Measurements from ENCODE around the gene ANP32E. TPM values are rescaled to one million over a fixed set of nuclear protein-coding genes. Genes with fewer than 3 reads are reported as not detected.

The ANP32E gene
- total and polyA plus RNA-seq, 2 of the 8 experiments (the other 6 are each of a cell fraction or from before 2014, with no cell fraction given) = 20.7 to 123 TPM

DNA sequence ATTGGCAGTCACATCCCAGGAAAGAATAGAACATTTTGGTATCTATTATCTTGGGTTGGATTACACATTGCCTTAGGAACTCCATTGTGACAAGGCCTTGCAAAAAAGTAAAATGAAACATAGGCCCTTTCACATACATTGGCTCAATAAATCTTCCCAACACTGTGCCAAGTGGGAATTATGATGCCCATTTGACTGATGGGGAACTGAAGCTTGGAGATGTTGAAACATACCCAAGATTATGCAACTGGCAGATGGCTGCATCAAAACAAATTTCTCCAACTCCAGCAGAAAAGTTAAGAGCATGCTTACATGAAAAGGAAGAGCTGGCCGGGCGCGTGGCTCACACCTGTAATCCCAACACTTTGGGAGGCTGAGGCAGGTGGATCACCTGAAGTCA is 59.3 kb downstream of the ANP32E start:
- ChIA-PET POLR2A (ENCODE audit: partially characterized antibody) (interaction anchor here (1.6 to 2.6 kb wide), 3 partner anchors 11 to 289 kb away, joined by 5 to 7 read pairs (median 7); a partner anchor contains a TSS), CTCF (ENCODE audit: partially characterized antibody) (interaction anchor here (1.0 to 3.4 kb wide), 4 partner anchors 10 to 215 kb away, joined by 3 to 43 read pairs (median 4); no protein-coding TSS in a partner anchor)
- DNase-seq (ENCODE audit: low read depth in 1 of 2, low spot score in 2 of 2) (no peak), FAIRE-seq (no peak)
- Histone ChIP-seq H2AK5ac (ENCODE audit: low read depth, low read length) (no peak overlapping the region), H2BK120ac (replicated peaks; ENCODE audit: low read depth, low read length) (no peak overlapping the region), H3K23me2 (ENCODE audit: low read depth, low read length) (no peaks in the 10 kb centered on the region), H2AFZ (ENCODE audit: low read length) (no peak overlapping the region), H4K20me1 (replicated peaks in 1 of 2; ENCODE audit: control insufficient read depth in 1 of 2, insufficient read depth in 2 of 2, low read length in 2 of 2) (no peaks in the 10 kb centered on the region), H4K8ac (ENCODE audit: extremely low read depth, insufficient read depth, low read length) (no peak overlapping the region), H3K18ac (ENCODE audit: extremely low read depth, low read length) (no peak overlapping the region), H3K27ac (ENCODE audit: low read depth, low read length) (no peak overlapping the region), H3K56ac (replicated peaks; ENCODE audit: insufficient read length, low read depth, low read length) (no peak overlapping the region), H3K14ac (ENCODE audit: insufficient read length) (no peak overlapping the region), H2BK15ac (ENCODE audit: low read length) (no peak overlapping the region), H3K36me3 (ENCODE audit: control insufficient read depth in 2 of 4, insufficient read depth in 4 of 4, low read length in 3 of 4) (no peaks in the 10 kb centered on the region), H3K4ac (replicated peaks; ENCODE audit: insufficient read length, low read depth, low read length) (no peak overlapping the region), H3K79me2 (ENCODE audit: control insufficient read depth in 1 of 2, insufficient read depth in 2 of 2, low read length in 2 of 2) (no peaks in the 10 kb centered on the region), H3K4me2 (ENCODE audit: insufficient read depth in 1 of 2, low read depth in 2 of 2, low read length in 2 of 2) (no peak overlapping the region), H4K91ac (replicated peaks; ENCODE audit: insufficient read length, low read length) (no peak overlapping the region), H3K9me3 (ENCODE audit: insufficient read depth in 2 of 2, low read depth in 1 of 2, low read length in 1 of 2) (no peaks in the 10 kb centered on the region), H3K79me1 (ENCODE audit: low read depth, low read length) (no peaks in the 10 kb centered on the region), H2BK12ac (ENCODE audit: low read depth, low read length) (no peak overlapping the region), H2BK20ac (ENCODE audit: low read length) (no peak overlapping the region), H3K23ac (ENCODE audit: insufficient read length) (no peak overlapping the region), H3K4me3 (ENCODE audit: extremely low read depth in 1 of 4, insufficient read depth in 2 of 4, low read depth in 3 of 4, low read length in 4 of 4) (no peak overlapping the region), H3K27me3 (replicated peaks in 1 of 4; ENCODE audit: control insufficient read depth in 3 of 4, extremely low read depth in 1 of 4, insufficient read depth in 3 of 4, low read length in 3 of 4) (no peaks in the 10 kb centered on the region), H2BK5ac (ENCODE audit: low read depth, low read length) (no peak overlapping the region), H4K5ac (ENCODE audit: insufficient read length, low read depth, low read length) (no peak overlapping the region), H3K9ac (replicated peaks in 1 of 4; ENCODE audit: extremely low read depth in 1 of 4, low read depth in 3 of 4, low read length in 3 of 4) (no peak overlapping the region), H3K4me1 (replicated peaks in 1 of 4; ENCODE audit: control insufficient read depth in 3 of 4, insufficient read depth in 4 of 4, low read length in 3 of 4) (no peaks in the 10 kb centered on the region)
- TF ChIP-seq EZH2 (IDR thresholded peaks at IDR 0.05; ENCODE audit: low read depth, low read length, severe bottlenecking) (no peak), RNF2 (IDR thresholded peaks at IDR 0.05; ENCODE audit: borderline replicate concordance, low read depth, low read length, missing control alignments, poor library complexity, severe bottlenecking) (no peak), SIN3A (conservative IDR thresholded peaks at IDR 0.05 in 1 of 2, IDR thresholded peaks at IDR 0.05 in 1 of 2; ENCODE audit: low read depth in 1 of 2, low read length in 2 of 2) (no peak), SIRT6 (IDR thresholded peaks at IDR 0.05; ENCODE audit: low read length) (no peak), MAX (IDR thresholded peaks at IDR 0.05) (no peak), FOSL1 (IDR thresholded peaks at IDR 0.05; ENCODE audit: insufficient read depth, low read depth, low read length) (no peak), E2F6 (IDR thresholded peaks at IDR 0.05) (no peak), KDM5A (IDR thresholded peaks at IDR 0.05; ENCODE audit: low read length) (no peak), NRF1 (IDR thresholded peaks at IDR 0.05; ENCODE audit: low read depth, low read length) (no peak)
- WGBS, 2 experiments (ENCODE audit: extremely low coverage in 1 of 2, insufficient coverage in 1 of 2, insufficient read length in 1 of 2, insufficient replicate concordance in 2 of 2, low coverage in 1 of 2, low lambda C conversion rate in 2 of 2, missing lambda C conversion rate in 1 of 2) = 79% methylated on average over 3 of the region's 3 CpGs; no CpG with 5 or more reads in 1 of the 2 experiments

All from H1 (cell line).